CD4-positive, alpha-beta T cell treated with Interleukin-15 for 4 hours (primary cell): ENCODE data around the gene EID2.
A peak's percentile ranks its signal among the peaks of the same experiment; 100 is the strongest.

Experiments used
- DNase-seq: peaks from one replicate; pipeline ENCODE4 v3.0.0-alpha.2; 2020; ENCODE audit warnings: low spot score

EID2 gene

DNA sequence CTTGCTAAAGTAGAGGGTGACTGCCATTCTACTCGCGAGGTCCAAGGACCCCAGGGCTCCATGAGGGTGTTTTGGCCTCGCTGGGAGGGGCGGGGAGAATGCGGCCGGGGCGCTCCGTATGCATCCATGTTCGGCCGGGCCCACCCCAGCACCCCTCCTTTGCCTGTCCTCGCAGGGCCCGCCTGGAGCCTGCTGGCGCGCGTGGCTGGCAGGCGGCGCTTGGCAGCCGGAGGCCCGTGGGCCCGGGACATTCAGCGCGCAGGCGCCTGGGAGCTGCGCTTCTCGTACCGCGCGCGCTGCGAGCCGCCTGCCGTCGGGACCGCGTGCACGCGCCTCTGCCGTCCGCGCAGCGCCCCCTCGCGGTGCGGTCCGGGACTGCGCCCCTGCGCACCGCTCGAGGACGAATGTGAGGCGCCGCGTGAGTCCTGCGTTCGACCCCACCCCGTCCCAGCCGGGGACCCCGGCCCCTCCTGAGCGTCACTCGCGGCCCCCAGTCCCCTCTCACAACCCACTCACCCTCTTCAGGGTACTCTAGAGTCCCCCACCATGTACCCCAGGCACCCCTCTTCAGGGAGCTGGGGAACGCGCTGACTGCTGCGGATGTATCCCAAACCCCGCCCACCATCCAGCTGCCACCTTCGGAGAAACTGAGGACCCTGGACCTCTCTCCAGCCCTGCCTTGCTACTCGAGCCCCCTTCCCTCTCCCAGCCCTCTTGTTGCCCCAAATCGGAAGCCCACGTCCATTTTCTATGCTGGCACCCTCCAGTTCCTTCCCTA is 37.1 kb downstream of the EID2 start:
- peak; percentile 75 for DNase-seq

DNA sequence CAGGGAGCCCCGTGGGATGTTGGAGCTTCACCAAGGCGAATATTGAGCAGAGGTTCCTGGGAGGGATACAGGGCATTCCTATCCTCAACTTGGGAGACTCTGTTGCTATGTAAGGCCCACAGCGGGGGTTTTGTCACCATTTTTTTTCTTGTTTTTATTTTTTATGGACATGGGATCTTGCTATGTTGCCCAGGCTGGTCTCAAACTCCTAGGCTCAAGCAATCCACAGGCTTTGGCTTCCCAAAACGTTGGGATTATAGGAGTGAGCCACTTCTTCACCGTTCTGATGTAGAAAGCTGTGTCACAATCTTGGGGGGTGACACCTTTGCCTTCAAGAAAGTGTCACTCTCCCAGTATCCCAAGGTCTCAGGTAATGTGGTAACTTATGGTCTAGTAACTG is 38.6 kb downstream of the EID2 start:
- DNase-seq, result no peak

GRCh38 chr19:39500543-39500942 is 39.4 kb downstream of the EID2 start:
- no peak for DNase-seq

DNA sequence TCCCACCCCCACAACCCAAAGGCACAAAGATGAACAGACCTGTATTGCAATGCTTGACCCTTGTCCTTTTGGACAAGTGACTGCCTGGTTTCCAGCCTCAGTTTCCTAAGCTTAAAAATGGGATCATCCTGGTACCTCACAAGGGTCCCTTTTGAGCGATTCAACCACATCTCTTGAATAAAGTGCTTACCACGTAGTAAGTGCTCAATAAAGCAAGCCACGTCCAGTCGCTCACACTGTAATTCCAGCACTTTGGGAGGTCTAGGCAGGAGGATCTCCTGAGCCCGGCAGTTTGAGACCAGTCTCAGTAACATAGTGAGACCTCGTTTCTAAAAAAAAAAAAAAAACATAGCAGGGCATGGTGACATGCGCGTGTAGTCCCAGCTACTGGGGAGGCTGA is 40.0 kb downstream of the EID2 start:
- no peak for DNase-seq

GRCh38 chr19:39498798-39499642 is 40.9 kb downstream of the EID2 start, which contains the start of gene DLL3:
Gene DLL3, plus strand, starts transcription at chr19:39498947. Its CDS starts 28 bp downstream, at chr19:39498975.
- DNase-seq, result no peak

DNA sequence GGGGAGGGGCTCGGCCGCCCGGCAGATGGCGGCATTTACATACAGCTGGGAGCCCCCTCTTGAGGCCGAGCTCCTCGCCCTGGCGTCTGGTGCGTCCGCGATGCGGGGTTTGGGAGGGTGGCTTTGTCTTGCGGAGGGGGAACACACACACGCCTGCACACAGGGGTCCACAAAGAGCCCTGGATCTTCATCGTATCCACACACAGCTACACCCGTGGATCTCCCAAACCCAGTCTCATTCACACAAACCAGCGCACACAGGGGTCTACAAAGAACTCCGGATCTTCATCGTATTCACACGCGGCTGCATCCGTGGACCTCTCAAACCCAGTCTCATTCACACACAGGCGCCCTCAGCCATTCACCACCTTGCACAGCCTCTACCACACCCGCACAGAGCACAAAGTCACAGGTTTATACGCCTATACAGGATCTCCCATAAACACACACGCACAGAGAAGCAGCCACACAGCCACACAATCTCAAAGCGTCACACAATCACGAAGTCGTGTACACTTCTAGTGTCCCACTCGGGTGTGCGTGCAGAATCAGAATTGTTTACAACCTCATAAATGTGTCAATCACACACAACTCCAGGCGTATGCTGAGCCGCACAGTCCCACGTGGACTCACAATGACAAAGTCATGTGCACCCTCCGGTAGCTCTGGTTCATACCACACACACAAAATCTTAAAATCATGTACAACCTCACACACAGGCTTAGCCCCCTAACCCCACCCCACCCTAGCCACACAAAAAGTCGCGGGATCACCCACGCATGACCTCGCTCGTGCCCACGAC is 41.8 kb downstream of the EID2 start:
- DNase-seq, result no peak

DNA sequence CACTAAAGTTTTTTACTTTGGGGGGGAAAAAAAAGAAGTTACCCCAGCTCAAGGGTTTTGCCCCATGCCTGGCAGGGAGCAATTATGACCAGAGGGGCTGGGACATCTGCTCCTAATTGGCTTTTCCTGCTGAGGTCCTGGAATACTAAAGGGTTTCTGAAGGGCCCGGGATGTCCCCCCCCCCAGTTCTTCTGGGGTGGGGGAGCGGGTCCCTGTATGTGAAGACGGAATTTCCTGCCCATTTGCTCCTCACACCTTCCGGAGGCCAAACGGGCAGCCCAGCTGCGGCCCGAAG is 42.3 kb downstream of the EID2 start:
- DNase-seq, result no peak

DNA sequence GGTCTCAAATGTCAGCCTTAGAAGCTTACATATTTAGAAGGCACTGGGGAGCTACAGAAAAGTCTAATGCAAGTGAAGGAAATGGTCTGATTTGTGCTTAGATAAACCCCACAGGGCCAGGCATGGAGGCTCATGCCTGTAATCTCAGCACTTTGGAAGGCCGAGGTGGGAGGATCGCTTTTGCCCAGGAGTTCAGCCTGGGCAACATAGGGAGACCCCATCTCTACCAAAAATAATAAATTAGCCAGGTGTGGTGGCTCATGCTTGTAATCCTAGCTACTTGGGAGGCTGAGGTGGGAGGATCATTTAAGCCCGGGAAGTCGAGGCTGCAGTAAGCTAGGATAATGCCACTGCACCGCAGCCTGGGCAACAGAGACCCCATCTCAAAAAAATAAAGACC is 43.9 kb downstream of the EID2 start:
- no peak for DNase-seq

- no peak for DNase-seq
Measured at GRCh38 chr19:39494661-39495060, 45.3 kb downstream of the EID2 start.

GRCh38 chr19:39492788-39493187 is 47.2 kb downstream of the EID2 start:
- no peak for DNase-seq

DNA sequence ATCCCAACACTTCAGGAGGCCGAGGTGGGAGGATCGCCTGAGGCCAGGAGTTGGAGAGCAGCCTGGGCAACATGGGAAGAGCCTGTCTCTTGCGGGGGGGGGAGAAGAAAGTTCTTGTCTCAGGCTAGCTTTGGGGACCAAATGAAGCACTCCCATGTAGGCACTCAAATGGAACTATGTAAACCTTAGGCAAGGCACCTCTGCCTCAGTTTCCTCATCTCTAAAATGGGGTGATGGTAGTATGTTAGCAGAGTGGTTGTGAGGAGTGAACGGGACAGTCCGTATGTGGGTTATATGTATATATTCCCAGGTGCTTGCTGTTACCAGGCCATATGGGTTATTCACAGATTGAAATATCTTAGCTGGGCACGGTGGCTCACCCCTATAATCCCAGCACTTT is 47.7 kb downstream of the EID2 start:
- DNase-seq, result no peak

- DNase-seq, result no peak
Measured at GRCh38 chr19:39489756-39490155, 50.2 kb downstream of the EID2 start.
